Measurements from ENCODE around the gene KRTAP12-4.

DNA sequence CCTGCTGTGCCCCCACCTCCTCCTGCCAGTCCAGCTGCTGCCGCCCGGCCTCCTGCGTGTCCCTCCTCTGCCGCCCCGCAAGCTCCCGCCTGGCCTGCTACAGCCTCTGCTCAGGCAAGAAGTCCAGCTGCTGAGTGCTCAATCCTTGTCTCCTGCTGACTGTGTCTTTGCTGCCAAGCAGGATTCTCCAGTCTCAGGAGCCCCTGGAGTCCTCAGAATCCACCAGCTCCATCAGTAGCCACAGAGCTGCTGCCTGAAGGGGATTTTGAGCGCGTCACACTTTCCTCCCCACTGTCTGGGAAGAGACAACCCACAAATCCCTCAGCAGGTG, 7.3 kb downstream of the KRTAP12-4 start:
- TF ChIP-seq, protein P1, sequence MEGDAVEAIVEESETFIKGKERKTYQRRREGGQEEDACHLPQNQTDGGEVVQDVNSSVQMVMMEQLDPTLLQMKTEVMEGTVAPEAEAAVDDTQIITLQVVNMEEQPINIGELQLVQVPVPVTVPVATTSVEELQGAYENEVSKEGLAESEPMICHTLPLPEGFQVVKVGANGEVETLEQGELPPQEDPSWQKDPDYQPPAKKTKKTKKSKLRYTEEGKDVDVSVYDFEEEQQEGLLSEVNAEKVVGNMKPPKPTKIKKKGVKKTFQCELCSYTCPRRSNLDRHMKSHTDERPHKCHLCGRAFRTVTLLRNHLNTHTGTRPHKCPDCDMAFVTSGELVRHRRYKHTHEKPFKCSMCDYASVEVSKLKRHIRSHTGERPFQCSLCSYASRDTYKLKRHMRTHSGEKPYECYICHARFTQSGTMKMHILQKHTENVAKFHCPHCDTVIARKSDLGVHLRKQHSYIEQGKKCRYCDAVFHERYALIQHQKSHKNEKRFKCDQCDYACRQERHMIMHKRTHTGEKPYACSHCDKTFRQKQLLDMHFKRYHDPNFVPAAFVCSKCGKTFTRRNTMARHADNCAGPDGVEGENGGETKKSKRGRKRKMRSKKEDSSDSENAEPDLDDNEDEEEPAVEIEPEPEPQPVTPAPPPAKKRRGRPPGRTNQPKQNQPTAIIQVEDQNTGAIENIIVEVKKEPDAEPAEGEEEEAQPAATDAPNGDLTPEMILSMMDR (IDR thresholded peaks at IDR 0.05; ENCODE audit: low read depth, low read length) = no peak
- no peak for TF ChIP-seq EZH2phosphoT487 (IDR thresholded peaks at IDR 0.05; ENCODE audit: low read depth)

All from OCI-LY3 (cell line).